ENCODE results near the gene ZNF804B.

DNA sequence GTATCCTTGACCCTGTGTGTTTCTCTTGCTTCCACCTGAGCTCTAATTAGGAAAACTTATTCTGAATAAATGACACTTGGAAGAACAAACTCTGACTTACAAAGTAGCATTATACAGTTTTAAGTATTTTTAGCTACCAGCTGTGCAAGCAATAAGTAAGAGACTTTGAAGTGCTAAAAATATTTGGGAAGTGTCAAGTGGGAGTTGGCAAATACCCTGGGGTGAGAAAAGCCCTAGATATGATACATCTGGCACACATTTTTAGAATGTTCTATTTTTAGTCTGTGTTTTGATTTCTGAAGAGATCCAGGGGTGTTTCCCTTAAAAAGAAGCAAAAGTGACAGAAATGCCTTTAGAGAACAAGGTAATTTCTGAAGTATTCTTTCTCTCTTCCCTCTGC is 168.8 kb downstream of the ZNF804B start:
- TF ChIP-seq, protein P1, sequence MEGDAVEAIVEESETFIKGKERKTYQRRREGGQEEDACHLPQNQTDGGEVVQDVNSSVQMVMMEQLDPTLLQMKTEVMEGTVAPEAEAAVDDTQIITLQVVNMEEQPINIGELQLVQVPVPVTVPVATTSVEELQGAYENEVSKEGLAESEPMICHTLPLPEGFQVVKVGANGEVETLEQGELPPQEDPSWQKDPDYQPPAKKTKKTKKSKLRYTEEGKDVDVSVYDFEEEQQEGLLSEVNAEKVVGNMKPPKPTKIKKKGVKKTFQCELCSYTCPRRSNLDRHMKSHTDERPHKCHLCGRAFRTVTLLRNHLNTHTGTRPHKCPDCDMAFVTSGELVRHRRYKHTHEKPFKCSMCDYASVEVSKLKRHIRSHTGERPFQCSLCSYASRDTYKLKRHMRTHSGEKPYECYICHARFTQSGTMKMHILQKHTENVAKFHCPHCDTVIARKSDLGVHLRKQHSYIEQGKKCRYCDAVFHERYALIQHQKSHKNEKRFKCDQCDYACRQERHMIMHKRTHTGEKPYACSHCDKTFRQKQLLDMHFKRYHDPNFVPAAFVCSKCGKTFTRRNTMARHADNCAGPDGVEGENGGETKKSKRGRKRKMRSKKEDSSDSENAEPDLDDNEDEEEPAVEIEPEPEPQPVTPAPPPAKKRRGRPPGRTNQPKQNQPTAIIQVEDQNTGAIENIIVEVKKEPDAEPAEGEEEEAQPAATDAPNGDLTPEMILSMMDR (IDR thresholded peaks at IDR 0.05): no peak
- TF ChIP-seq POLR2A (IDR thresholded peaks at IDR 0.05): no peak

All from right lobe of liver (tissue), 4 donors.